HEK293 (cell line): ENCODE measurements around the gene STYK1.

Experiments used
- KLF8 ChIP-seq: fragments of 450-650 bp; formaldehyde crosslinking; IDR thresholded peaks from 2 replicates; pipeline ENCODE4 v1.5.1; 2016; ENCODE audit warnings: missing biosample characterization, missing genetic modification characterization
- ZBTB20 ChIP-seq: fragments of 450-650 bp; formaldehyde crosslinking; IDR thresholded peaks from 2 replicates; pipeline ENCODE4 v1.5.1; 2016; ENCODE audit warnings: missing biosample characterization, missing genetic modification characterization
- ZBTB21 ChIP-seq: fragments of 450-650 bp; formaldehyde crosslinking; IDR thresholded peaks from 2 replicates; pipeline ENCODE4 v1.5.1; 2017; ENCODE audit warnings: missing biosample characterization, missing genetic modification characterization
- ZNF133 ChIP-seq: fragments of 450-650 bp; formaldehyde crosslinking; IDR thresholded peaks from 2 replicates; pipeline ENCODE4 v1.5.1; 2016; ENCODE audit warnings: missing biosample characterization, missing genetic modification characterization
- ZNF221 ChIP-seq: fragments of 450-650 bp; formaldehyde crosslinking; IDR thresholded peaks from 2 replicates; pipeline ENCODE4 v1.5.1; 2017; ENCODE audit warnings: missing biosample characterization, missing genetic modification characterization, borderline replicate concordance
- ZNF274 ChIP-seq, 2 experiments: fragments of 200-500 bp in 1 of 2; fragments of 450-650 bp in 1 of 2; sonication (Bioruptor generic) in 1 of 2; formaldehyde crosslinking in 1 of 2; IDR thresholded peaks; 2 replicates each; pipeline versions ENCODE4 v1.5.1 to v1.6.1; 2014 to 2016; ENCODE audit warnings: borderline replicate concordance in 1 of 2, inconsistent platforms in 1 of 2, low read length in 1 of 2, missing biosample characterization in 1 of 2, missing genetic modification characterization in 1 of 2
- ZNF510 ChIP-seq: fragments of 450-650 bp; formaldehyde crosslinking; IDR thresholded peaks from 2 replicates; pipeline ENCODE4 v1.5.1; 2018; ENCODE audit warnings: mild to moderate bottlenecking, missing genetic modification characterization, missing biosample characterization; ENCODE audit not compliant: insufficient replicate concordance
- ZNF843 ChIP-seq: fragments of 450-650 bp; formaldehyde crosslinking; IDR thresholded peaks from 2 replicates; pipeline ENCODE4 v1.5.1; 2016; ENCODE audit warnings: missing biosample characterization, missing genetic modification characterization
- TF ChIP-seq, protein P1 (sequence below): fragments of 450-650 bp; formaldehyde crosslinking; IDR thresholded peaks from 2 replicates; pipeline ENCODE4 v1.5.1; 2016; ENCODE audit warnings: missing biosample characterization, missing genetic modification characterization
- TF ChIP-seq, protein P2 (sequence below): fragments of 450-650 bp; formaldehyde crosslinking; IDR thresholded peaks from 2 replicates; pipeline ENCODE4 v1.5.1; 2017; ENCODE audit warnings: missing biosample characterization, missing genetic modification characterization
- TF ChIP-seq, protein P3 (sequence below): fragments of 450-650 bp; formaldehyde crosslinking; IDR thresholded peaks from 2 replicates; pipeline ENCODE4 v1.5.1; 2016; ENCODE audit warnings: missing biosample characterization, missing genetic modification characterization

DNA sequence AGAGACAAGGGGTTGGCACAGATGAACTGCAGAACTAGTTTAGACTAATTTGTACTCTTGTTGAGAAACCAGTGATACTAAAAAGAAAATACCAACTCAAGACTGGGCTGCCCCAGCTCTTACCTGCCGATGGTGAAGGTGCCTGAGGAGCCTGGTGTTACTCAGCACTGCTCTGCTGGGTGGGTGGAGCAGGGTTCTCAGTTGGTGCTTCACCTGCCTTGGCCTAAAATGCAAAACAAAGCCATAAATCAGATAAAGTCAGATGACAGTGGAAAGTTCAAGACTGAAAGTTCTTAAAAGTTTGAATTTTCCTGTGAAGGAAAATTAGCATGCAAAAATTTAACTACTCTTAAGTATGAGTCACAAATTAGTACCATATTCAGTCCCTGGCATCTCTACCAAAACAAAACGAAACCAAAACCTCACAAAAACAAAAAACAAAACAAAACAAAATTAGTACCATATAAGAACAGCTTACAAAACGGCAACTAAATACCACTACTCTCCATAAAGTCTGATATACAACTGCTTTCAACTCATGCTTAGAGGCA lies 27.4 kb upstream of the STYK1 start:
- TF ChIP-seq ZNF274 (IDR thresholded peaks at IDR 0.05; ENCODE audit: low read length) = no peak
- no peak for TF ChIP-seq ZNF274 (tag by site-specific recombination; IDR thresholded peaks at IDR 0.05; ENCODE audit: borderline replicate concordance)
- TF ChIP-seq, protein P1, sequence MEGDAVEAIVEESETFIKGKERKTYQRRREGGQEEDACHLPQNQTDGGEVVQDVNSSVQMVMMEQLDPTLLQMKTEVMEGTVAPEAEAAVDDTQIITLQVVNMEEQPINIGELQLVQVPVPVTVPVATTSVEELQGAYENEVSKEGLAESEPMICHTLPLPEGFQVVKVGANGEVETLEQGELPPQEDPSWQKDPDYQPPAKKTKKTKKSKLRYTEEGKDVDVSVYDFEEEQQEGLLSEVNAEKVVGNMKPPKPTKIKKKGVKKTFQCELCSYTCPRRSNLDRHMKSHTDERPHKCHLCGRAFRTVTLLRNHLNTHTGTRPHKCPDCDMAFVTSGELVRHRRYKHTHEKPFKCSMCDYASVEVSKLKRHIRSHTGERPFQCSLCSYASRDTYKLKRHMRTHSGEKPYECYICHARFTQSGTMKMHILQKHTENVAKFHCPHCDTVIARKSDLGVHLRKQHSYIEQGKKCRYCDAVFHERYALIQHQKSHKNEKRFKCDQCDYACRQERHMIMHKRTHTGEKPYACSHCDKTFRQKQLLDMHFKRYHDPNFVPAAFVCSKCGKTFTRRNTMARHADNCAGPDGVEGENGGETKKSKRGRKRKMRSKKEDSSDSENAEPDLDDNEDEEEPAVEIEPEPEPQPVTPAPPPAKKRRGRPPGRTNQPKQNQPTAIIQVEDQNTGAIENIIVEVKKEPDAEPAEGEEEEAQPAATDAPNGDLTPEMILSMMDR (tag by site-specific recombination) = no peak
- TF ChIP-seq ZNF843 = no peak
- TF ChIP-seq, protein P2, sequence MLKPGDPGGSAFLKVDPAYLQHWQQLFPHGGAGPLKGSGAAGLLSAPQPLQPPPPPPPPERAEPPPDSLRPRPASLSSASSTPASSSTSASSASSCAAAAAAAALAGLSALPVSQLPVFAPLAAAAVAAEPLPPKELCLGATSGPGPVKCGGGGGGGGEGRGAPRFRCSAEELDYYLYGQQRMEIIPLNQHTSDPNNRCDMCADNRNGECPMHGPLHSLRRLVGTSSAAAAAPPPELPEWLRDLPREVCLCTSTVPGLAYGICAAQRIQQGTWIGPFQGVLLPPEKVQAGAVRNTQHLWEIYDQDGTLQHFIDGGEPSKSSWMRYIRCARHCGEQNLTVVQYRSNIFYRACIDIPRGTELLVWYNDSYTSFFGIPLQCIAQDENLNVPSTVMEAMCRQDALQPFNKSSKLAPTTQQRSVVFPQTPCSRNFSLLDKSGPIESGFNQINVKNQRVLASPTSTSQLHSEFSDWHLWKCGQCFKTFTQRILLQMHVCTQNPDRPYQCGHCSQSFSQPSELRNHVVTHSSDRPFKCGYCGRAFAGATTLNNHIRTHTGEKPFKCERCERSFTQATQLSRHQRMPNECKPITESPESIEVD (tag by site-specific recombination) = no peak
- no peak for TF ChIP-seq KLF8 (tag by site-specific recombination)
- no peak for TF ChIP-seq ZBTB20 (tag by site-specific recombination)
- no peak for TF ChIP-seq ZNF133 (tag by site-specific recombination)
- no peak for TF ChIP-seq ZNF510 (tag by site-specific recombination)
- no peak for TF ChIP-seq ZBTB21 (tag by site-specific recombination)
- TF ChIP-seq ZNF221 (tag by site-specific recombination) = no peak
- TF ChIP-seq, protein P3, sequence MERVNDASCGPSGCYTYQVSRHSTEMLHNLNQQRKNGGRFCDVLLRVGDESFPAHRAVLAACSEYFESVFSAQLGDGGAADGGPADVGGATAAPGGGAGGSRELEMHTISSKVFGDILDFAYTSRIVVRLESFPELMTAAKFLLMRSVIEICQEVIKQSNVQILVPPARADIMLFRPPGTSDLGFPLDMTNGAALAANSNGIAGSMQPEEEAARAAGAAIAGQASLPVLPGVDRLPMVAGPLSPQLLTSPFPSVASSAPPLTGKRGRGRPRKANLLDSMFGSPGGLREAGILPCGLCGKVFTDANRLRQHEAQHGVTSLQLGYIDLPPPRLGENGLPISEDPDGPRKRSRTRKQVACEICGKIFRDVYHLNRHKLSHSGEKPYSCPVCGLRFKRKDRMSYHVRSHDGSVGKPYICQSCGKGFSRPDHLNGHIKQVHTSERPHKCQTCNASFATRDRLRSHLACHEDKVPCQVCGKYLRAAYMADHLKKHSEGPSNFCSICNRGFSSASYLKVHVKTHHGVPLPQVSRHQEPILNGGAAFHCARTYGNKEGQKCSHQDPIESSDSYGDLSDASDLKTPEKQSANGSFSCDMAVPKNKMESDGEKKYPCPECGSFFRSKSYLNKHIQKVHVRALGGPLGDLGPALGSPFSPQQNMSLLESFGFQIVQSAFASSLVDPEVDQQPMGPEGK (tag by site-specific recombination) = no peak
